ENCODE measurements around the gene PSTPIP1. TPM values are rescaled to one million over a fixed set of nuclear protein-coding genes. Genes with fewer than 3 reads are reported as not detected.

Gene PSTPIP1
- total RNA-seq, 1 experiment from 2014 or later, result 0.19 TPM

GRCh38 chr15:77069521-77070121 lies 74.7 kb downstream of the PSTPIP1 start:
- no peak for DNase-seq (ENCODE audit: low spot score)

GRCh38 chr15:77070180-77070494 lies 75.2 kb downstream of the PSTPIP1 start:
- DNase-seq (ENCODE audit: low spot score), result no peak

- DNase-seq (ENCODE audit: low spot score), result peak; percentile 86
Measured at GRCh38 chr15:77070495-77071304, 75.8 kb downstream of the PSTPIP1 start, which contains the start of gene TSPAN3. TSS of gene TSPAN3 (minus strand) at chr15:77071109. CDS start at chr15:77070954, 155 bp downstream.

GRCh38 chr15:77071305-77072223 lies 76.6 kb downstream of the PSTPIP1 start:
- DNase-seq (ENCODE audit: low spot score), result no peak

GRCh38 chr15:77074350-77074749 lies 79.4 kb downstream of the PSTPIP1 start:
- no peak for DNase-seq (ENCODE audit: low spot score)

- peak; percentile 87 for DNase-seq (ENCODE audit: low spot score)
Measured at GRCh38 chr15:77075528-77075927, 80.6 kb downstream of the PSTPIP1 start.

GRCh38 chr15:77076323-77076915 lies 81.5 kb downstream of the PSTPIP1 start:
- no peak for DNase-seq (ENCODE audit: low spot score)

- no peak for DNase-seq (ENCODE audit: low spot score)
Measured at GRCh38 chr15:77081971-77082370, 87.0 kb downstream of the PSTPIP1 start.

GRCh38 chr15:77083381-77084160 lies 88.6 kb downstream of the PSTPIP1 start:
- no peak for DNase-seq (ENCODE audit: low spot score)

- no peak for DNase-seq (ENCODE audit: low spot score)
Measured at GRCh38 chr15:77084436-77084835, 89.5 kb downstream of the PSTPIP1 start.

GRCh38 chr15:77085297-77085696 lies 90.4 kb downstream of the PSTPIP1 start:
- DNase-seq (ENCODE audit: low spot score), result peak; percentile 39

Other genes starting within 250 kb of the PSTPIP1 start
- gene SCAPER, start 89.8 kb upstream of the PSTPIP1 start, total RNA-seq (2014; rRNA removed; shearing (Covaris generic)), result 2.5 and 10.0 TPM in 2 replicates
- gene RCN2, start 63.4 kb upstream of the PSTPIP1 start, total RNA-seq (2014; rRNA removed; shearing (Covaris generic)), result 121 and 168 TPM in 2 replicates
- gene TSPAN3, start 76.0 kb downstream of the PSTPIP1 start, total RNA-seq (2014; rRNA removed; shearing (Covaris generic)), result 423 and 537 TPM in 2 replicates